HG03045 (cell line): Measurements from ENCODE around the gene WNT7B.

Source experiments
- ATAC-seq: cut with Tn5 transposase; IDR thresholded peaks from one replicate; pipeline ENCODE4 v1.9.1; 2021; ENCODE audit warnings: mild to moderate bottlenecking, moderate library complexity; ENCODE audit not compliant: unreplicated experiment

Gene WNT7B

DNA sequence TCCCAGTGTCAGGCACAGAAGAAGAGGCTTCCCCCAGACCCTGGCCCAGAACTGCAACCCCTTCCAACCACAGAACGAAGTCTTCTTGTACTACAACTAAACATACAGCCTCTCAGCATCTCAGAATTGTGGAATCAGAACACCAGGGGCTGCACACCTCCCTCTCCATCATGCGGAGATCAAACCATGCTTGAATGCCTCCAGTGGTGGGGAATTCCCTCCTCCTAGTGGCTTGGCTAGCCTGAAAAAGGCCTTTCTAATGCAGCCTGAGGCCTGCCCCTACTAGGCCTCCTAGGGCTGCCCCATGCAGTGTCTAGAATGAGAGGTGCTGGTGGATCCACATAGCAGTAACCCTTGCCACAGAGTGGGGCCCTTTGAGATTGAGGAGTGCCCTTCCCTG is 62.7 kb downstream of the WNT7B start:
- ATAC-seq = no peak

GRCh38 chr22:45912910-45913309 is 64.1 kb downstream of the WNT7B start:
- ATAC-seq = no peak

DNA sequence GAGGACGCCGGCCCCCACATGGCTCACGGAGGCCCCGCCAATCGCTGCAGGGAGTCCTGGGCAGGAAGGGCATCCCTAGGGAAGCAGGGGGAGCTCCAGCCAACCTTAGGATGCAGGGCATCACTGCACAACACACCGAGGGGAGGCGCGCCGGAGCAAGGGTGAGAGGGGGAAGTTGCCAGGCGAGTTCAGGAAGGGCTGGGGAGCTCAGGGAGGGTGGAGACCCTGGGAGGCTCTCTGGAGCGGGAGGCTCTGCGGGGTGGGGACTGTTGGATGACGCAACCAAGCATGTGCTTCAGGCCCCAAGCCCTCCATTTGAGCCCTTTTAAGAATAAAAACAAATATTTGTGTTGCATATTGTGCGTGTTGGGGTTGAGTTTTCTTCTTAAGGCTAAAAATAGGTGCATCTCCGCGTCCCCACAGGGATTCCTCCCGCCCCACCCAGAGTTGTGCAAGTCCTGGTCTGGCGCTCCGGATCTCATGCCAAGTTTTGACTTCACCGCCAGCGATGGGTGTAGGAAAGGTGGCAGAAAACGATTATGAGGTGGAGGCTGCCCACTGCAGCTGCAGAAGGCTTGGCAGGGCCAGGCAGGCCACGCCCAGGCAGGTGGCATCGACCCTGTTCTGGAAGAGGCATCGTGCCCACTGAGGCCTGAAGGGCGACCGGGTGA is 65.2 kb downstream of the WNT7B start:
- ATAC-seq = no peak

DNA sequence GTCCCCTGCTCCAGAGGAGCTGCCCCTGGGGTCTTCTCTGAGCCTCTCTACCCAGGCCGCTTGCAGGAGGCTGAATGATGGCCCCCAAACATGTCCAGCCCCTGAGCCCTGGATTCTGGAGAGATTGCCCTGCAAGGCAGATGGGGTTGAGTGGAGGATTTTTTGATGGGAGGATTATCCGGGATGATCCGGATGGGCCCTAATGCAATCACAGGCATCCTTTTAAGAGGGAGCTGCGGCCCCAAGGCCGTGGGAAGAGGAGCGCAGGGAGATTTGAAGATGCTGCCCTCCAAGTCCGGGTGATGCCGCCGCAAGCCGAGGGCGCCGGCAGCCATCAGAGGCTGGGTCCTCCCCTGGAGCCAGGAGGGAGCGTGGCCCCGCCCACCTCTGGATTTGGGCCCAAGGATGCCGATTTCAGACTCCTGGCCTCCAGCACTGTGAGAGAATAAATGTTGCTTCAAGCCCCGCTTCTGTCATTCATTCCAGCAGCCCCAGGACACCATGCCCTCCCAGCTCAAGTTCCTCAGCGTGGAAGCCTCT is 66.0 kb downstream of the WNT7B start:
- ATAC-seq = no peak

- no peak for ATAC-seq
These were observed 68.0 kb downstream of the WNT7B start for GRCh38 chr22:45908961-45909360.

GRCh38 chr22:45907996-45908395 is 69.0 kb downstream of the WNT7B start:
- ATAC-seq = no peak

DNA sequence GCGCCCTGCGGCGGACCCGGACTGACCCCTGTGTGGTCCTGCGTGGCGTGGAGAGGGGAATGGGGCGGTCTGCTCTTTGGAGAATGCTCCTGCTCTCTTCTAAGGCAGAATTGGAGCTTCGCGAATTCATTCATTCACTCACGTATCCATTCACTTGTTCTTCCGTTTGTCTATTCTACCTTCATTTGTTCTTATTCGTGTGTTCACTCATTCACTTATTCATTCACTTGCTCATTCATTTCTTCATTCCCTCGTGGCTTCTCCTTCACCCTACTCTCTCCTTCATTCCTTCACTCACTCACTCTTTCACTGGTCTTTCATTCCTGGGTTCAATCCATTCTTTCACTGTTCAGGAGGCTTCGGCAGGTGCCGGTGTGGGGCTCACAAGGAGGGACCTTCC is 69.6 kb downstream of the WNT7B start:
- ATAC-seq = no peak

DNA sequence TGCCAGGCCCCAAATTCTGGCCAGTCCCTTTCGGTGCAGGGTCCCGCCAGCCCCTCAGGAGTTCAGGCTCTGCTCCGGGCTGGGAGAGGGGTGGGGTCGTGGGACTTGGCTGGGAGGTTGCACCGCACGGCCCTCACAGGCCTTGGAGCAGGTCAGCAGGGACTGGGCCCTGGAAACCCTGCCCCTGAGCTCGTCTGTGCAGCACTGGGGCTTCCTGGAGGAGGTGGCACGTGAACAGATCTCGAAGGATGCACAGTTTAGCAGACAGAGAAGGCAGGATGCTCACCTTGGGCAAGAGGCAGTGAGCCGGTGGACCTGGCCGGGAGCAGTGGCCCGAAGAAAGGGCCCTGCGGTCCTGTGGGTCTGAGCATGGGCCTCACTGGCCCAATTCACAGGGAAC is 70.0 kb downstream of the WNT7B start:
- ATAC-seq = no peak

GRCh38 chr22:45905924-45906865 is 70.8 kb downstream of the WNT7B start:
- no peak for ATAC-seq

DNA sequence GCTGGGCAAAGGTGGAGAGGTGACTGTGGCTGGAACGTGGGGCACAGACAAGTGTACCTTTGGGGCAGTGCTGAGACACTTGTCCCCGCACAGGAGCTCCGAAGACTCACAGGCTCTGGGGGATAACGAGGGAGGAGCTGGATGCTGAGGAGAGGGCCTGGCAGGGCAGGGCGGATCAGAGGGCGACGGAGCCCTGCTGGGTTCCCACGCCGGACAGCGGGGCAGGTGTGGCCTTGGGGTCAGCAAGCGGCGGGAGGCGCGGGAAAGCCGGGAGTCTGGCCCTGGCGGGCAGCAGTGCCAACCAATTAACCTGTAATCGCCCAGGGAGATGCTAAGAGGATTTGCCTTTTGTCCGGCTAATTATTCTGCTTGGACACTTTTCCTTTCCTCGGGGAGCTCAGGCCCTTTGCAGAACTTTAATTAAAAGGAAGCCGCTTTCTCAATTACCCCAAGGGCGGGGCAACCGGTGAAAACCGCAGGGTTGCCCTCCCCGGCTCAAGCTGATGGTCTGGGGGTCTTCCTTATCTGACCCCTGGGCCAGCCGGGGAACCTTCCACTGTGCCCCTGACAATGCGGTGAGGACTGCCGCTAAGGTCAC is 71.5 kb downstream of the WNT7B start:
- no peak for ATAC-seq

GRCh38 chr22:45904236-45904635 is 72.7 kb downstream of the WNT7B start:
- ATAC-seq = no peak

- no peak for ATAC-seq
These were observed 73.4 kb downstream of the WNT7B start for GRCh38 chr22:45903355-45904135.

- no peak for ATAC-seq
These were observed 79.2 kb downstream of the WNT7B start for GRCh38 chr22:45897736-45898135.

DNA sequence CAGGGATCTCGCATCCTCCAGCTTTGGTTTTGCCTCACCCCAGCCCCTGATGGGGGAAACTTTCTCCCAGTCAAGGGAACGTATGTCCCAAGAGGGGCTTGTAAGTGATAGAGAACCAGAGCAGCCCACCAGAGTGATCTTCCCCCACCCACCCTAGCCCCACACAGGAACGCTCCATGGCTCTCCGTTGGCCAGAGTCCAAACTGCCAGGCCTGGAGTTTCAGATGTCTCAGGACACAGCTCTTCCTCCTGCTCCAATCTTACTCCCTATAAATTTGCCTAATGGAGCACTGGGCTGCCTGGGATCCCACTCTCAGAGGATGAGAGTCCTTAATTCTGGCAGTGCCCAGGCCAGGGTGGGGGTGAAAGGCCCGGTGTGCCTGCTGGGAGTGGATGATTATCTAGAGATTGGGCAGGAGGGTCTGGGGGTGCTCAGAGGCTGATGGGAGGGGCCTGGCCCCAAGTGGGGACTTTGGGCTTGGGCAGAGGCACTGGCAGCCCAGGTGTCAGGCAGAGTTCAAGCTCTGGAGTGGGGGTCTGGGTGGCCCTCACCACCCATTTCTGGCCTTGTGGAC is 79.9 kb downstream of the WNT7B start:
- no peak for ATAC-seq

DNA sequence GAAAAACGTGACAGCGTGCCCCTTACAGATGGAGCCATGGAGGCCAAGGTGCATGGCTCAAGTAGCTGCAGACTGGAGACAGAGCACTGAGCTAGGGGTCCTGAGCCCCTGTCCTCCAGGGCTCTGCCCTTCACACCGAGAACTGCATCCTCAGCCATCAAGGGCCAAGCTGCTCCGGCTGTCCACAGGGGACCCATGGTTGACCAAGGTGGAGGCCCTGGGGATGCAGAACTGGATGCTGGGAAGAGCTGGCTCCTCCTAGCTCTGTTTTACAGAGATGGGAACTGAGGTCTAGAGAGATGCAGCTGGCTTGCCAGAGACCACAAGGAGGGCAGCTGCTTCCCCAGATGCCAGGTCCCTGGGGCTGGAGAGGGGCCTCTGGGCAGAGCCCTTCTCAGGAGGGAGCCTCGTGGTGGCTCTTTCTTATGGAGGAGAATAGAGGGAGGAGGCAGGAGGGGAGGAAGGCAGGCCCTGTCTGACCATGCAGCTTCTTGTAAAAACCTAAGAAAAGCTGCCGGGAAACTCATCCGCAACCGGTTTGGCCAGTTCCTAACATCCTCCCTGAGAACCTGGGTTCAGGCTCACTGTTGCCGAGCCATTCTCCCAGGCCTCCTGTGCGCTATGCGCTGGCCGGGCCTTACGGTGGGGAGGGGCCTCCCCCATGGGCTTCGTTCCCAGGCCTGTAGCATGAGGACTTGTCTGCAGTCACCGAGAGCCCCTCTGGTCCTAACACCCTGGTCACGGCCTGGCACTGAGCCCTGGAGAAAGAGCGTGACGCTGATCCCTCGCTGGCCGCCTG is 80.6 kb downstream of the WNT7B start:
- ATAC-seq = no peak

DNA sequence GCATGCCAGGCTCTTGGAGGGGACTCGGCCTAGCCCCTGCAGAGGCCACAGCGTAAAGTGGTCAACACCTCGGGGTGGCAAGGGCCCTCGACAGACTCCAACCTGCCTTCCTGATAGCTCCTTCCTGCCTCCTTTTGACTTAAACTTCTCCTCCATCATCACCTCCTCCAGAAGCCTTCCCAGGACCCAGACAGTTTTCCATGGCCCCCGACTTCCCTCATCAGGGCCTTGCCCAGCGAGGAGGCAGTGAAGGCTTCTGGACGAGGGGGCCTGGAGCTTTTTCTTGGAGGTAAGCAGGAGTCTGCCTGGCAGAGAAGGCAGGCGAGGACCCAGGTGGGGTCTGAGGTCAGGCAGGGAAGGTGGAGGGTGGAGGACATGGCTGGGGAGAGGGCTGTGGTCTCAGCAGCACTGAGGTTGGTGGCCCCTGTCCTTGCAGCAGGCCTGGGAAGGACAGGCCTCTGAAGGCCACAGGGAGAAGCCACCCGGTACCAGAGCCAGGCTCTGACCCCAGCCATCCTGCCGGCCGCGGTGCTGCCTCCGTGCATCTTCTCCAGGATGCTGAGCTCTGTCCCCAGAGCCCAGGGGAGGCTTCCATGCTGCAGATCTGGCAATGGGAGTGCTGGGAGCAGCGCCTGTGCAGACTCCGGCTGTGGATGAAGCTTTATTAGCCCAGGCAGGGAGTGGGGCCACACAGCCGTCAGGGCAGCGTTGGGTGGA is 81.4 kb downstream of the WNT7B start:
- no peak for ATAC-seq

- no peak for ATAC-seq
These were observed 83.4 kb downstream of the WNT7B start for GRCh38 chr22:45893516-45893915.

DNA sequence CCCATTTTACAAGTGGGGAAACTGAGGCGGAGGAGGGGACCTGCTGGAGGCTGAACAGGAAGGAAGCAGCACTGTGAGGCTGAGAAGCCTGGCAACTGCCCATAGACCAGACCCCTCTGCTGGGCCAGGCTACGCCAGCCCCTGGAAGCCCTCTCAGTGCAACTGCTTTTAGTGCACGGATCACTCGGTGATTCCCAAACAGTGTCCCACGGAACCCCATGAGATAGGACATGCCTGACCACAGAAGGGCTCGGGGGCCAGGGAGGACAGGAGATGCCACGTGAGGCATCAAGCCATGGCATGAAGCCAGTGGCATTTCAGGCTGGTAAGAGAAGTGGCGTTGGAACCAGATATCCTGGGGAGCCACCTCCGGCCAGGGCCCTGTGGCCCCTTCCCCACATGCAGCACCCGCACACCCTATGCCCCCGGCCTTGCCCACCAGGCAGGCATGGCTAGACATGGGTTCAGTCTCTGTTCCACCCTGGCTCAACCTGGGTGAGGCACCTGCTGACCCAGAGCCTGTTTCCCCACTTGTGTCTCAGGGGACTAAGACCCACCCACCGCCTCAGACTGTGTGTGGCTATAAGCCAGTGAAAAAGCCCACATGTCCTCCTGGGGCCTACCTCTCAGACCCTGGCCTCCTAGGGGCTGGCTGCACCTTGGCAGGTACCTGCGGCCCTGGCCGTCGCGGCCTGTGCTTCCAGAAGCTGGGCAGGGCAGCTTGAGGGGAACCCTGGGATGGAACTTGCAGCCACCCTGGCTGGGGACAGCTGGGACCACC is 84.1 kb downstream of the WNT7B start:
- no peak for ATAC-seq
